ENCODE data around the gene GMPR.

GMPR gene

DNA sequence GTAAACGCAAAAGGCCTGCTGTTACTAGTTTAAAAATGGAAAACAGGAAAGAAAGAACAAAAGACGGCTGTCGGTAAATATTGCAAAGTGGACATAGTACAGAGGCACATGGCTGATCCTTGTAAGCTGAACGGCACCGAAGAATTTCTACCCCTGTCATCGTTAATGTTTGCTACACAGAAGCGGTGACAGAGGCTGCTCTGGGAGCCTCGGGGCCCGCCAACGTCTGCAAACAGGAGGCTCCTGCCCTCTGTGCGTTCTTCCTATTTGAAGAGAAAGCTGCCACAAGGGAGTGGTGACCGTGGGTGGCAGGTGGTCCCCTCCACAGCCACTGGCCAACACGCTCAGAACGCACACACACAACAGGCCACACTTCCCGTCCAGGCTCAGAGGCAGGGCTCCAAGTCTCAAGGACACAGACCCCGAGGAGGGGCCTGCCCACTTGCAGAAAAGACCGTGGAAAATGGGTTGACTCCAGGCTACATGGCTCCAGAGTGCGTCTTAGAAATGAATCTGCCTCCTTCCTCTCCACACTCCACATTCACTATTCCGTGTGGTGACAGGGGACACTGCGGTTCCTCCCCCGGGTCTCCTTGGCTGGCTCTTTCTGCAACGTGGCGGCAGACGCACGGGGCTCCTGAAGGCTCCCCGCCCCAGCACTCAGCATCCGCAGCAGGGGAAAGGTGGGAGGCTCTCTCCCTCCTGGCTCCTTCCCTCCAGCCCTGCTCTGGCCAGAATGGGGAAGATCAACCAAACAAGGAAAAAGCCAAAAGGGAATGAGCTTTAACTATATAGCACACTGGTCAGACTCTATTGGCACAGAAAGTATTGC, 64.5 kb downstream of the GMPR start:
- DNase-seq (ENCODE audit: low read depth in 2 of 2) = no peak

DNA sequence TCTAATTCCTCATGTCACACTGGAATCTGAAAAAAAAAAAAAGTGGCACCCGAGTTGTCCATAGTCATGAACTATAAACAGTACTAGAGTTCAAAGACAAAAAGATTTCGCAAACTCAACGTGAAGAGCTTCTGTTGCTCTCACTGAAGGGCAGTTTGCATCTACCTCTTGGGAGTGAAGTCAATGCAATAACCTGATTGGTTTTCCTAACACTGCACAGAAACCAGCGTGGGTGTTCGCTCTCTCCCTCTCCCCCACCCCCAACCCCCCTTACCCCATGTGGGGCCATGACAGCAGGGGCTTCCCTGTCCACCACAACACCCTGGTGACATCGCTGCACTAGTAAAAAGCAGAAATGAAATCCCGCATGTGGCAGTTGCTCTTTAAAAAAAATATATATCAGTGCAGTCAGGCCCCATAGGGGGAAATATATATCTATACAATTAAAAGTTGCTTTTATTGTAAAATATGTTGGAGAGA, 66.9 kb downstream of the GMPR start:
- DNase-seq (ENCODE audit: low read depth in 2 of 2) = no peak

DNA sequence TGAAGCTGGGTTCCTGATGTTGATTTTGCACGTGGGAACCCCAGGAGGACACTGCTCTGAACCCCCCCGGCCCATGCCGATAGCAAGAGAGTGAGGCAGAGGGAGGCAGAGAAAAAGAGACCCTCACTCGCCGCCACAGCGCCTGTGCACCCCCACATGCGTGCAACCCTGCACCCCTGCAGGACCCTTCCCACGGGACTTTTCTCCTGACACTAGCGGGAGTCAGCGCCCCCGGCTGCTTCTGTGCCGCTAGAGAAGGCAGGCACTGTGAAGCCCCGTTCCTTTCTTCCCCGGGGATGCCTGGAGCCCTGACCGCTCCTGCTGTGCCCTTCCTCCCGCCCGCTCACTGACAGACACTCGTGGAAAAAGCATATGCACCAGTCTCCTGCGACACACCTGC, 67.4 kb downstream of the GMPR start:
- DNase-seq (ENCODE audit: low read depth in 2 of 2) = no peak

DNA sequence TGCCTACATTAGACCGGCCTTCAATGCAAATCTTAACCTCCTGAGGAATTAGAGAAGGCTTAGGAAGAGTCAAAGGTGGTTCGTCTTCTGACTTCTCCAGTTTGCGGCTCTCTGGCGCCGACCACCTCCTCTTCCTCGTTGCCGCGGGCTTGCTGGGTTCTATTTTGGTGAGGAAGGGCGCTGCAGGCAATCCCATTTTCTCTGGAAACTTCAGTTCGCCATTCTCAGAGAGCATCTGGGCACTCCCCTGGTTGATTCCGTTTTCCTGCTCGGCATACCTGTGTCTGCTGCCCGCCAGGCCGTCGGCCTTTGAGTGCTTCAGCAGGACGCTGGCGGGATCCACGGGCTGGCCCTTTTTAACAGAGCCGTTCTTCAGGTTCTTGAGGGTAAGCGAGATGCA, 67.9 kb downstream of the GMPR start:
- DNase-seq (ENCODE audit: low read depth in 2 of 2) = no peak

DNA sequence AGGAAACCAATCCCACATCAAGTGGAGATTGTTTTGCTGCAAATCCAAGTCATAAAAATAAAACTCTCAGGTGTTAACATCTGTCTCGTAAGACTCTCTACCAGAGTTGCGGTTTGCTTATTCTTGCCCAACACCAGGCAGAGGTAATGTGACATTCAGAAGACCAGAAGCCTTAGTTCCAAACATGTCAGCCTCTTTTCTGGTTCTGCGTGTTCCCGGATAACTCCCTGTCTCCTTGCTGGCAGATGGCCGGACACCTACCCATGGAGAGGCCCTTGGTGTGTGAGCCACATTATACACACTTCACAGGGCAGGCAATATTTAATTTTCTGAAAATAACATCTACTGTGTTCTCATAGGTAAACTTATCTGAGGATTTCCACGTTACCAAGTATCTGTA, 73.4 kb downstream of the GMPR start:
- no peak for DNase-seq (ENCODE audit: low read depth in 2 of 2)

DNA sequence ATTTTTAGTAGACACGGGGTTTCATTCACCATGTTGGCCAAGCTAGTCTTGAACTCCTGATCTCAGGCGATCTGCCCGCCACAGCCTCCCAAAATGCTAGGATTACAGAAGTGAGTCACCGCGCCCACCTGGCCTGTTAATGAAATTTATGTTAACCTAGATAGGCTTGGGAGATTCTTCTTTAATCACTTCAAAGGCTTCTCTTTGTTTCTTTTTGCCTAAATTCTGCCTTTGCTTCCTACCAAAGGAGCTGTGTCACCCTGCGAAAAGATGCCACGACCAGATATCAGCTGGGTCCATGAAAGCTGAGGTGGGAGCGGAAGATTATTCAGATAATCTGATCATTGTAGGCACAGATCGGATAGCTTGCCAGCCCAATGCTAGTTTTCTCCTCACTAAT, 75.3 kb downstream of the GMPR start:
- no peak for DNase-seq (ENCODE audit: low read depth in 2 of 2)

DNA sequence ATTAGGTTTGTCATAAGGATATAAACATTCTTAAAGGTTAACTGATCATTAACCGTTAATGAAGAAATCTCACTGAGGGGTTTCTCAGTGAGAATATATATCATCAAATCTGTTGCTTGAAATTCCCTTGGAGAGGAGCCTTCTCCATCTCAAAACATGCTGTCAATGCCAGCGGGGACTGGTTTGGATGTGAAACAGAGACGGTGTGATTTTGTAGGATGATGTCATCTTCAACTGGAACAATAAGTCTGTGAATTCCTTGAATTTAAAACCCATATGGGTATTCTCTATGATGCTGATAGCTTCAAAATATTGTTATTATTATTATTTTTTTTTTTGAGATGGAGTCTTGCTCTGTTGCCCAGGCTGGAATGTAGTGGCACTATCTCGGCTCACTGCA, 75.9 kb downstream of the GMPR start:
- DNase-seq (ENCODE audit: low read depth in 2 of 2) = no peak

DNA sequence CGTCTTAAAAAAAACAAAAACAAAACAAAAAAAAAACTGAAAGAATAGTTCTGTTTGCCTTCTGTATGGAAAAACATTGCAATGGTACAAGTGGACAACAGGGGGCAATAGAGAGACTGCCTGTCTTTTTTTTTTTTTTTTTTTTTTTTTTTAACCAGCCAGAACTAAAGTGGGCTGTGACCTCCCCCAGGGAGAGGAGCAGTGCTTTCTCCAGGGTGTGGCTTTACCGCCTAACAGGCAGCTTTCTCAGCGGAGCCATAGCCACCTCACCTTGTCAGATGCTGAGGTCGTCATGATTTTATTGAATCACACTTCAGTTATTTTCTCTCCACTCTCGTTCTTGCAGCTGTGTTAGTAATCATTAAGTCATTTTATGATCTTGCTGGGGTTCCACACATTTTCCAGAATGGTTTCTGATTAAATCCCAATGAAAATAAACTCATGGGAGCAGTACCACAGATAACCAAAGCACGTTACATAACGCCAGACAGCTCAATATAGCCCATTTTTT, 78.4 kb downstream of the GMPR start:
- peak in 1 of 2 donors; percentile 18 for DNase-seq (ENCODE audit: low read depth in 2 of 2)

DNA sequence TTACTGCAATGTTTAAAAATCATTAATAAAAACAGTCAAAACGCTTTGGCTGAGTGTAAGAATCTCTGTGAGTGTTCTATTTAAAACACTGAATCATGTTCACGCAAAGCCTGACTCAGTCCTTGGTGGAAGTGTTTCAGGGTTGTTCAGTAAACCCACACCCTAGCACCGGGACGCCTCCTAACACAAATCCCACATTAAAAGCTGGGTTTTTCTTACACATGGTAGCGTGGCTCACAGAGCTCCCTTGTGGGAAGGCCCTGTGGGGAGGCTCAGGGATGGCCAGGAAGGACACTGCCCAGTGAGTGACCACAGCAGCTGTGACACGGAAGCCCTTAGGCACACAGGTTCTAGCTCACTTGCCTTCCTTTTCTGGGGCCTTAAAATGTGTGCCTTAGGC, 80.2 kb downstream of the GMPR start:
- DNase-seq (ENCODE audit: low read depth in 2 of 2) = peak; percentile 7 to 14

DNA sequence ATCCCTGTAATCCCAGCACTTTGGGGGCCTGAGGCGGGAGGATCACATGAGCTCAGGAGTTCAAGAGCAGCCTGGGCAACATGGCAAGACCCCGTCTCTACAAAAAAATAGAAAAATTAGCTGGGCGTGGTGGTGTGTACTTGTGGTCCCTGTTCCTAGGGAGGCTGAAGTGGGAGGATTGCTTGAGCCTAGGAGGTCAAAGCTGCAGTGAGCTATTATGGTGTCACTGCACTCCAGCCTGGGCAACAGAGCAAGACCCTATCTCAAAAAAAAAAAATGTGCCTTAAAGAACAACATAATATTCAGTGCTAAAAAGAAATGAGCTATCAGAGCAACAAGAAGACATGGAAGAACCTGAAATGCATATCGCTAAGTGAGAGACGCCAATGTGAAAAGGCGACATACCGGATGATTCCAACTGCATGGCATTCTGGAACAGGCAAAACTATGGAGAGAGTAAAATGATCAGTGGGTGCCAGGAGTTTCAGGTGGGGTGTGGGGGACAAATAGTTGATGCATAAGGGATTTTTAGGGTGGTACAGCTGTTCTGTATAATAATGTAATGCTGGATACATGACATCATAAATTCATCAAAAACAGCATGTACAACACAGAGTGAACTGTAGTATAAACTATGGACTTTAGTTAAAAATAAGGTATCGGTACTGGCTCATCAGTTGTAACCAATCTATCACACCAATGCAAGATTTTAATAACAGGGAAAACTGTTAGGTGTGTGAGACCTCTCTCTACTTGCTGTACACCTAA, 80.8 kb downstream of the GMPR start:
- no peak for DNase-seq (ENCODE audit: low read depth in 2 of 2)

DNA sequence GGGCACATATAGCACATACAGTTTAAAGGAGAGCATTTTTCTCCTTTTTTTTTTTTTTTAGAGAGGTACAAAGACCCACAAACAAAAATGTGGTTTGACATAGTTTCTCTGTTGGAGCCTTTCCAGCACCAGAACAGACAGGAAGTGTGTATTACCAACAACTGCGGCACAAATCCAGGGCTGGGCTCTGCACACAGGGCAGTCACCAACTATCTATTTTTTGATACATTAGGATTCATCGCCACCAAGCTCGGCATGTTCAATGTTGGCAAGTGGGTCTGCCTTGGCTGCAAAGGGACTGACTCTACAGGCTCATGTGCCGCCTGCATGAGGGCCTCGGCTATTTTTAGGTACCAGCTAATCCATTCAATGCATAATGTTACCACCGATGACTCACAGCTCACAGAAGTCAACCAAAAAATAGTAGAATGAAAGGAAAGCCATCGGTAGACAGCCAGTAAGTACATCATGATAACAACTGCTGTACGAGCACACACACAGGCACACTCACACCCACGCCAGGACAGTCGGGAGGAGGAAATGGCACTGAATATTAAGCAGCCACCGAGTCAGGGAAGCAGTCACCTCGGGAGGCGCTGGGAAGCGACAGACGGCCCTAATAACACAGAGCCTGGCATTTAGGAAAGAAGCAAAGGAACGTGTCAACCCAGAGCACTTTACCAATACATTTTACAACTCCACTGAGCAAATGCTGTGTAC, 81.6 kb downstream of the GMPR start:
- DNase-seq (ENCODE audit: low read depth in 2 of 2) = peak; percentile 45 to 50

DNA sequence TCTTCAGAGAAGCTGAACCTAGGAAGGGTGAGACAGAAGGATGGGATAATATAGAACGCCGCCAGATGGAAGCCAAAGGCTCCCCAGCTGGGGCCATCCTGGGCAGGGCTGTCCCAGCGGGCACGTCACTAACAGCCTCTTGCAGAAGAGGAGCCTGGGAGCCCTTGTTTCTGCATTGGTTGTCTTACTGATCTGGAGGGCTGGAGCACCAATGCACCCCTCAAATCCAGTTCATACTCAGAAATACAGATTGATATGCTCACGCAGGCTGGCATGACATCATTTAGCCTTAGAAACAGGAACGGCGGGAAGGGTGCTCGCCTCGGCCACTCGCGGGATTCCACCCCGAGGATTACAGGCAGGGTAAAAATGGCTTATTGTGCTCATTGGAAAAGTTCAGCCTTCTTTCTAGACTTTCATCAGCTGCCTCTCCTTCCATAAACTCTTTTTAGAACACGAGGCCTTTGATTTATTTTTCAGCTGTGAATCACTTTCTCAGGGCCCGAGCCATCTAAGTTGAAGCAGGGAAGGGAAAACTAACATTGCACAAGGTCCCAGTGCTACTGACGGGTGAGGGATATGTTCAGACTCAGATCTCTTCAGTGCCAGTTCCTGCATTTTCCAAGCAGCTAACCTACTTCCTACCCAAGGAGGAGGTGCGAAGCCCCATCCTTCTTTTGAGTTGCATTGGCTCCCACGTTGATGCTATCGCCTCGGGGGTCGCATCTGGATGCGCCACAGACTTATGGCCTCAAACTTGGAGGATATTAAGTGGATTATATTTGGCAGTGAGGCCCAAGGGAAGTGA, 82.3 kb downstream of the GMPR start:
- no peak for DNase-seq (ENCODE audit: low read depth in 2 of 2)

DNA sequence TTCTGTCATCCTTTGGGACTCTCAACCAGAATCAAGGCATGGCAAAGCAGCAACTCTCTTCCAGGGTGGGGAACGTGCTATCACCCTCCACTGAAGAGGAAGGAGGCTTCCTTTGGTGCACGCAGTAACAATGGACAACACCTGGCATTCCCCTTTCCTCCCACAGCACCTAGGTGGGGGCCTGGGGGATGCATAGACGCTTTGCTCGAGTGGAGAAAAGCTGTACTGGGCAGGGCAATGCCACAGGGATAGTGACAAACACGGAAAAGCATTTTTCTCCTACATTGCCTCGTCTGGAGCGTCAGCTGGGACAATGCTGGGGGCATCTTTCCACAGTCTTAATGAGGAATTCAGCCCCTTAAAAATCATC, 82.9 kb downstream of the GMPR start:
- DNase-seq (ENCODE audit: low read depth in 2 of 2) = no peak

DNA sequence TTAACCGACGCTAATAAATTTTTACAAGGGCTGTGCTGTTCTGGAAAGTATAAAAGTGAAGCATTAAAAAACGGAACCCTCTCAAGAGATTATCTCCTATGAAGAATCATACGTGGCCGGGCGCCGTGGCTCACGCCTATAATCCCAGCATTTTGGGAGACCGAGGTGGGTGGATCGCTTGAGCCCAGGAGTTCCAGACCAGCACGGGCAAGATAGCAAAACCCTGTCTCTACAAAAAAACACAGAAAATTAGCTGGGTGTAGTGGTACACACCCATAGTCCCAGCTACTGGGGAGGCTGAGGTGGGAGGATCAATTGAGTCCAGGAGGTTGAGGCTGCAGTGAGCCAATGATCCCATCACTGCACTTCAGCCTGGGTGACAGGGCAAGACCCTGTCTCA, 83.4 kb downstream of the GMPR start:
- no peak for DNase-seq (ENCODE audit: low read depth in 2 of 2)

DNA sequence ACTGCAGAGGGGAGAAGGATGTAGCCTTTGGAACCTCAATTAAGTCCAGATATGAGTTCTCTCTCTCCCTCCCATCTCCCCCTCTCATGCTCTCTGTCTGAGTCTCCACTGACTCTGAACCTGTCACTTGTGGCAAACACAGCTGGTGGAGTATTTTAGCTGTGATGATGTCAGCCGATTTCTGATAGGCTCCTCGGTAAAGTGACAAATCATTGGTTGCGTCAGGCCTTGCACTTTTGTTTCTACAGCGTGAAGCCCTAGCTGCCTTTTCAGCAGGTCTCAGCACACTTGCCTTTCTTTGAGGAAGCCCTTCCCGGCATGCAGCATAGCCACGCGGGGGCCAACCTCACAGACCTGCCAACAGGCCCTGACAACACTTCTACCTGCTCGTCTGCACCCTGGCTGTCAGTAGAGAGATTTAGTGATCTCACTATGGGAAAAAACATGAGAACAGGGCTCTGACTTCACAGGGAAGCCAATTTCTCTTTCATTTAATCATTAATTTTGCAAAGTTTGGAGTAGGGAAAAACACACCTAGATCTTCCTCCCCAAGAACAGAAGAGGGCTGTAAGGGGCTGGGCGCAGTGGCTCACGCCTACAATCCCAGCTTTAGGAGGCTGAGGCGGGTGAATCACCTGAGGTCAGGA, 84.4 kb downstream of the GMPR start:
- DNase-seq (ENCODE audit: low read depth in 2 of 2) = peak; percentile 57 to 60

DNA sequence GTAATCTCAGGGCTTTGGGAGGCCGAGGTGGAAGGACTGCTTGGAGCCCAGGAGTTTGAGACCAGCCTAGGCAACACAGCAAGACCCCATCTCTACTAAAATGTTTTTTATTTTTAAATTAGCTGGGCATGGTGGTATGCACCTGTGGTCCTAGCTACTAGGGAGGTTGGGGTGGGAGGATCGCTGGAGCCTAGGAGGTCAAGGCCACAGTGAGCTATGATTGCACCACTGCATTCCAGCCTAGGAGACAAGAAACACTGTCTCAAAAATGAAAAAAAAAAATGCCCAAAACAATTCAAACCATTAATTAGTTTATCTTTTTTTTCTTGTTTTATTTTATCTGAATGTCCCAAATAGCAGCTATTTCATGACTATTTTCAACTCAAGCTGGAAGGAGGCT, 85.8 kb downstream of the GMPR start:
- no peak for DNase-seq (ENCODE audit: low read depth in 2 of 2)

DNA sequence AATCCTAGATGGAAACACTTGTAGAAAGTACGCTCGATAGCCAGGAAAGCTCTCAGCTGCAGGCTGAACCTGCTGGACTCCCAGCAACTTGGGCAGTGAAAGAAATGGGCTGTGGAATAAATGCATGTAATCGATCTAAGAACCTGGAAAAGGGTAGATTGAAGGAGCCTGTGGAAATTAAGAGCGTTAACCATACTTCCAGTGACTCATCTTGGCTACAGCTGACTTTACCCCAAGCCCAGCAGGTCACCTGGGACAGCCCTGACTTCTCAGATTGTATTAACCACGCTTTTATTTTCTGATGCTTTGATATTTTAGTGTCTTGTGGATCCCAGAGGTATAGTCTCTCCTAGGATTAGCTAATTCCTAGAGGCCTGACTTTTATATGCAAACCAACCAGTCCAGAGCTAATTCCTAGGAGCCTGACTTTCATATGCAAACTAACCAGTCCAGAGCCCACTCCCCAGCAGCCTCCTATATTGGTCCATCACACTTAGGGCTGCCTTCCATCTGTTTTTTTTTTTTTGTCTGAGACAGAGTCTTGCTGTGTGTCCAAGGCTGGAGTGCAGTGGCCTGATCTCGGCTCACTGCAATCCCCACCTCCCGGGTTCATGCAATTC, 86.3 kb downstream of the GMPR start:
- DNase-seq (ENCODE audit: low read depth in 2 of 2) = no peak

DNA sequence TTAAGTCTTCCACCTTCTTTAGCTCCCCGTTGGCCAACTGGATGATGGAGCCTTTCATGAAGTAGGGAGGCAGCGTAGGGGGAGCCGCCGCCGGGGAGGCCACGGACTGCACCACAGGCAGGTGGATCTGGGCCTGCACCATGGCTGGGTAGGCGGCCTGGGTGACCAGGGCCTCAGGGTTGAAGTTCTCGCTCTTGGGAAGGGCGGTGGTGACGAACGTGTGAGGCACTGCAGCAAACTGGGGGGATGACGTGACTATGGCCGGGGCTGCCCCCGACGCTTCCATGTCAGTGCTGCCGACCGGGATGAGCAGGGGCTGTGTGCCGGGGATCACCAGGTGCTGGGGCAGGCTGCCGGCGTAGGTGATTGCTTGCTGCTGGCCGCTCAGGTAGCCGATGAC, 88.1 kb downstream of the GMPR start:
- no peak for DNase-seq (ENCODE audit: low read depth in 2 of 2)

DNA sequence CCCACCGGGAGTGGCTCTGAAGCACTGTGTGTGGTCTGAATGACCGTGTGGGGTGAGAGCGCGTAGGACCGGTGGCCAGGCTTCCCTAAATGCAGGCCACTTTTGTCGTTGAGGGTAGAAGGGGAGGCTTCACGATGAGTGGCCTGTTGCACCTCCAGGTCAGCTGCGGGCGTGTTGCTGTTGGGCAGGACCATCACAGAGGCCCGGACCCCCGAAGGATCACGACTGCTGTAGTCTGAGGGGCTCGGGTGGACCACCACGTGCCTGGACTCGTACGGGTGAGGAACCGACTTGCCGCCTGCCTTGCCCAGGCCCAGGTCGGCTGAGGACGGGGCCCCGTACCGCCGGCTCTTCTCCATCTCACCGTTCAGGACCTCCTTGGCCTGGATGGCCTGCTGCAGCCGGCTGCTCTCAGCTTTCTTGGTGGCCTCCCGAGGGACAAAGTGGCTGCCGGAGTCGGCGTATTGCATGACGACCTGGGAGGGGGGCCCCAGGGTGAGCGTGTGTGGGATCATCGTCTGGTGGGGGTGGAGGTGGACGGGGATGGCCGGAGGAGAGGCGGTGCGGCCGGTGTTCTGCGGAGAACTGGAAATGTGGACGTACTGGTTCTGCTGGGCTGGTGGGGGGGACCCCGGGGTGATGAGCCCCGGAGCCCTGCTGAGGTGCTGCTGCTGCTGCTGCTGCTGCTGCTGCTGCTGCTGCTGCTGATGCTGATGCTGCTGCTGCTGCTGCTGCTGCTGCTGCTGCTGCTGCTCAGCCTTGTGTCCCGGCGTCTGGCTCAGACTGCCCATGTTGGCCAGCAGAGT, 88.8 kb downstream of the GMPR start:
- DNase-seq (ENCODE audit: low read depth in 2 of 2) = no peak
